AG04449 (cell line): ENCODE measurements around the gene GPR65.

Experiments
- CTCF ChIA-PET: fragments of 350-600 bp; formaldehyde crosslinking; extraction: SDS; loops from one replicate; lab custom pipeline; 2021; ENCODE audit warnings: antibody characterized with exemption; lab: Yijun Ruan, JAX
- POLR2A ChIA-PET: fragments of 400-600, 350-600 bp; formaldehyde crosslinking; extraction: SDS; loops from one replicate; lab custom pipeline; 2020; ENCODE audit warnings: antibody characterized with exemption, inconsistent platforms; lab: Yijun Ruan, JAX
- DNase-seq: peaks from one replicate; pipeline ENCODE4 v3.0.0-alpha.2; 2010; ENCODE audit warnings: low read depth, low spot score
- H3K4me3 ChIP-seq: 2 replicates; pipeline ENCODE4 v1.5.1; 2011; ENCODE audit warnings: low read depth, mild to moderate bottlenecking, control low read depth, low read length
- TF ChIP-seq, protein P1 (sequence below): IDR thresholded peaks from one replicate; pipeline ENCODE4 v1.5.1; 2011; ENCODE audit warnings: mild to moderate bottlenecking, moderate library complexity, low read length, control low read depth, inconsistent platforms; ENCODE audit not compliant: insufficient read depth; ENCODE audit errors: missing control alignments

The GPR65 gene

DNA sequence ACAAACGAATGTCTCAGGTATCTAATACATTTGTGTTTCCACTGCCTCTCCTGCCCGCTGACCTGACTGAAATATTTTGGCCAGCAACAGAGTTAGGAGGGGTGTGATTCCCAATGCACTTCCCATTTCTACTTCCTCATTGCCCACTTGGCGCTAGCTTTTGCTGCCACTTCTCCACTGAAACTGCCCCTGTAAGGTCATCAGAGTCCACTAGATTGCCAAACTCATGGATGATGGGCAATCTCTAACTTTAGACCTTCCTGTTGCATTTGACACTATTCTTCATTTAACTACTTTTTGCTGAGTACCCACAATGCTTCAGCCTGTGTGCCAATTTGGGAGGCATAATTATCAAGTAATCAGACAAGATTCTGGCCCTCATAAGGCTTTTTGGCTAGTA, 40.8 kb downstream of the GPR65 start:
- DNase-seq: no peak
- no peak overlapping the region for H3K4me3 ChIP-seq
- ChIA-PET POLR2A (no interaction called here), CTCF (no interaction called here)
- TF ChIP-seq, protein P1, sequence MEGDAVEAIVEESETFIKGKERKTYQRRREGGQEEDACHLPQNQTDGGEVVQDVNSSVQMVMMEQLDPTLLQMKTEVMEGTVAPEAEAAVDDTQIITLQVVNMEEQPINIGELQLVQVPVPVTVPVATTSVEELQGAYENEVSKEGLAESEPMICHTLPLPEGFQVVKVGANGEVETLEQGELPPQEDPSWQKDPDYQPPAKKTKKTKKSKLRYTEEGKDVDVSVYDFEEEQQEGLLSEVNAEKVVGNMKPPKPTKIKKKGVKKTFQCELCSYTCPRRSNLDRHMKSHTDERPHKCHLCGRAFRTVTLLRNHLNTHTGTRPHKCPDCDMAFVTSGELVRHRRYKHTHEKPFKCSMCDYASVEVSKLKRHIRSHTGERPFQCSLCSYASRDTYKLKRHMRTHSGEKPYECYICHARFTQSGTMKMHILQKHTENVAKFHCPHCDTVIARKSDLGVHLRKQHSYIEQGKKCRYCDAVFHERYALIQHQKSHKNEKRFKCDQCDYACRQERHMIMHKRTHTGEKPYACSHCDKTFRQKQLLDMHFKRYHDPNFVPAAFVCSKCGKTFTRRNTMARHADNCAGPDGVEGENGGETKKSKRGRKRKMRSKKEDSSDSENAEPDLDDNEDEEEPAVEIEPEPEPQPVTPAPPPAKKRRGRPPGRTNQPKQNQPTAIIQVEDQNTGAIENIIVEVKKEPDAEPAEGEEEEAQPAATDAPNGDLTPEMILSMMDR: no peak

DNA sequence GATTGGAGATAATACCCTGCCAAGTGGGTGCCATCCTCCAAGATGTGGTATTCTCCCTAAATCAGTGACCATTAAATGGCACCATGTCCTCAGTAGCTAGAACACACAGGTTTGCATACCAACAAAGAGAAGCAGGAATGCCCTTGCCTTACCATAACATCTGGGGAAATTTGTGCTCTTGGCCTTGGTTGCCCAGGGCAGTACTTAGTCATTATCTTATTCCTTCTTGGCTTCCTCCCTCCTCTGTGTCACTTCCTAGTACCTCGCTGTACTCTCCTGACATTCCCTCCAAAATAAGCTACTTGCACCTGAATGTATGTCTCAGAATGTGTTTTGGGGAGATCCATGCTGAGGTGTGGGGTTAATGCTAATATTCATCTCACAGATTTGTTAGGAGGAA, 43.4 kb downstream of the GPR65 start:
- CTCF ChIA-PET: no interaction called here
- no peak overlapping the region for H3K4me3 ChIP-seq
- POLR2A ChIA-PET: no interaction called here
- DNase-seq: no peak
- TF ChIP-seq, protein P1: no peak

DNA sequence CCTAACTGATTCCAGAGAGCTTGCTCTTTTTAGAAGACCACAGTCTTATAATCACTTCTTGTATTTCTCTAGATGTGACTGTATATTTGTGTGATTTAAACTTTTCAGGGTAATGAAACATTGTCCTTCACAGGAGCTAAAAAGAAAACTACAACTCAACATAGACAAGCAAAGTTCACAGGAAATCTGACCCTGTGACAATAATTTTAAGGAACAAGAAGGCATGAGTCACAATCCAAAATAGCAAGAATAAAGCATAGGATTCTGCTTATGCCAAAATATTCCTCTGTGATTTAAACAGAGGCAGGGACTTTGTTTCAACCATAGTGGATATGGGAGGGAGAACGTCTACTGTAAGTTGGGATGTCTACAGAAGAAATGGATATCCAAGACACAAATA, 44.3 kb downstream of the GPR65 start:
- TF ChIP-seq, protein P1: no peak
- ChIA-PET CTCF (no interaction called here), POLR2A (no interaction called here)
- DNase-seq: no peak
- no peak overlapping the region for H3K4me3 ChIP-seq

DNA sequence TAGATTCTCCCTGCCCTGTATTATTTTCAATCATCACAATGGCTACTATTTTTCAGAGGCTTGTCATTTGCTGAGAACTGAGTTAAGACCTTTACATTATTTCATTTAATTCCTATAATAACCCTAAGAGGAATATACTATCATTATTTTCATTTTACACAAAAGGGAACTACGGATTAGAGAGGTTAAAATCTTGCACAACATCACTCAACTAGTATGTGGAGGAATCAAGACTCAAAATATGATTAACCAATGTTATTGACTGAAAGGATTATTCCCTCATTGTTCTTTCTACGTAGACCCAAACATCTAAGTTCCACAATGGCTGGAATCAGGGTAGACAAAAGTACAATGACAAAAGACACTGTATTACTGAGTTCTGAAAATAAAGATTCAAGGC, 45.0 kb downstream of the GPR65 start:
- TF ChIP-seq, protein P1: no peak
- POLR2A ChIA-PET: no interaction called here
- CTCF ChIA-PET: no interaction called here
- no peak for DNase-seq
- H3K4me3 ChIP-seq: no peak overlapping the region

DNA sequence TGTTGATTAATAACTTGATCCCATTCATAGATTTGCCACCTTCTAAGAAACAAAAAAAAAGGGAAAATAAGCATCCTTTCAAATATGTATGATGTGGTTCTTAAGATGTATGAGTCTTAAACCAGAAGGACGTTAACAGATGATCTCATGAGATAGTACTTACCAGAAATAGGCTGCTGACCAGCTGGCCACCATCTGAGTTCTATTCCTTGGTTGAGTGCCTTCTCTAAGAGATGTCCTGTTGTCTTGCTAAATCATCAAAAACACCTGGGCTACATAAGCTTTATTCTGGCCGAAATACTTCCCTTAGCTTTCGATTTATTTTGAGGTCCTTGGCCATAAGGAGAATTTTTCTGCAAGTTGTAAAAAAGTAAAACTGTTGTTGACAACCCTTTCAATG, 55.6 kb downstream of the GPR65 start:
- TF ChIP-seq, protein P1: no peak
- ChIA-PET CTCF (no interaction called here), POLR2A (no interaction called here)
- DNase-seq: no peak
- no peak overlapping the region for H3K4me3 ChIP-seq

DNA sequence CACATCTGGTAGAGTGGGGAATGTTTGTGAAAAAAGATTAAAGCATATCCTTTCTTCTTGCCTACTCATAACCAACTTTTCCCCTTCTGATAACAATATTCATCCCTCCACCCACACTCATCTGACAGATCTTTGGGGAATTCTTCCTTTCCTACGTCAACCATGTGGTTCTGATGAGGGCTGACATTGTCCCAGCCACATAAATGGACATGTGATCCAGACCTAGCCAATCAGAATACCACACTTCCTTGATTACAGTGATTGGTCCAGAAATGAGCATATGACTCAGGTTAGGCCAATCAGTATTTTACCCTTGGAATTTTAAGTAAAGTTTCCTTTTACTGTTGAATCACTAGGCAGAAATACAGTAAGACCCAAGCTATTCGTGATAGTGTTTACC, 58.9 kb downstream of the GPR65 start:
- DNase-seq: no peak
- POLR2A ChIA-PET: no interaction called here
- TF ChIP-seq, protein P1: no peak
- no peak overlapping the region for H3K4me3 ChIP-seq
- CTCF ChIA-PET: no interaction called here
